NCI-H526 (cell line): ENCODE data around the gene IER3.
"Not testable (repeated sequence)": the region's sequence is repeated elsewhere in the genome, so short reads cannot be mapped to it uniquely, and the experiment has no call there.

ENCODE experiments used
- DNase-seq, 2 experiments: peaks; one replicate each; lab custom pipeline; 2025; lab: John Stamatoyannopoulos, UW

IER3 gene

DNA sequence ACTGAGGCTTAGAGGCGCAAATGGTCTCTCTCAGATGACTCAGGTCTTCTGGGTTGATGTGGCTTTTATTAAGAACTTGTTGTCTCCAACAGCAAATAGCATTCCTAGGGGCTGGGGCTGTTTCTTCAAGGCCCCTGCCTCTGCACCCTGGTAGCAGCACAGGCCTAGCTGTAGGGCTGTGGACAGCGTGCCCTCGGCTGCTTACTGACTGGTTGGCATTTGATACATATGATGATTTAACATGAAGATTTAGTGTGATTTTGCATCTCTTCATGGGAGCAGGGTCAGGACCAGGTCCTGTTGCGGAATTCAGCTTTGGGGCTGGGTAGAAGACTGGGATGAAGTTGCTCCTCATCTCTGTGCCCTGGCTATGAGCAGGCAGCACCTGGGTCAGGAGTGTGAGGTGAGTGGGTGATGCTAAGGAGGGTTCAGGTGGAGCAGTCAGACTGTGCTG, 24.3 kb upstream of the IER3 start:
- DNase-seq, result no peak

DNA sequence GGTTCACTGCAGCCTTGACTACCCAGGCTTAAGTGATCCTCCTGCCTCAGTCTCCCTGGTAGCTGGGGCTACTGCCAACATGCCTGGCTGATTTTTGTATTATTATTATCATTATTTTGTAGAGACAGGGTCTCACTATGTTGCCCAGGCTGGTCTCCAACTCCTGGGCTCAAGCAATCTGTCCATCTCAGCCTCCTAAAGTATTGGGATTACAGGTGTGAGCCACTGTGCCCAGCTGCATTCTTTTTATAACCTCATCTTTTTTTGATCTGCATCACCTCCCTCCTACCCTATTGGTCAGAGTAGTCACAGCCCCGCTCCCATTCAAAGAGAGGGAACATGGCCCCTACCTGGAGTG, 23.6 kb upstream of the IER3 start:
- DNase-seq, result no peak

DNA sequence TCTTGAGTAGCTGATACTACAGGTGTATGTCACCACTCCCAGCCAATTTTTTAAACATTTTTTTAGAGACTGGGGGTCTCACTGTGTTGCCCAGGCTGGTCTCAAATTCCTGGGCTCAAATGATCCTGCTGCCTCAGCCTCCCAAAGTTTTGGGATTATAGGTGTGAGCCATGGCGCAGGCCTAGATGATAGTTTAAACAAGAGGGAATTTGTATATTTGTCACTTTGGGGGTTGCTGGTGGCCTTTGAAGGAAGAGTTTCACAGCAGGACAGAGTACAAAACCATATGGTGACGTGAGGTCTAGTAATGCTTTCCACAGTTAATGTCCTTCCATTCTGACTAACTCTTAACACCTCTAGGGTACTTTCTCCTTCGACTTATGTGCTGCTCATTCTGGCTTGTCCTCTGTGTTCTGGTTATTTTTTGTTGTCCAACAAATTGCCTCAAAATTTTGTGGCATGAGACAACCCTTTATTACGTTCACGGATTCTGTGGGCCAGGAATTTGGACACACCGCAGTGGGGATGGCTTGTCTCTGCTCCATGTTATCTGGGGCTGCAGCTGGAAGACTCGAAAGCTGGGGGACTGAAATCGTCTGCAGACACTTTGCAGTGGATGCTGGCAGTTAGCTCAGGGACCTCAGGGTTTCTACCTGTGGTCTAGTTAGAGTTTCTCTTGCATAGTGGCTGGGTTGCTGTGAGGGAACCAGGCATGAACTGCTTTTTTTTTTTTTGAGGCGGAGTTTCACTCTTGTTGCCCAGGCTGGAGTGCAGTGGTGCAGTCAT, 23.0 kb upstream of the IER3 start:
- DNase-seq, result no peak

DNA sequence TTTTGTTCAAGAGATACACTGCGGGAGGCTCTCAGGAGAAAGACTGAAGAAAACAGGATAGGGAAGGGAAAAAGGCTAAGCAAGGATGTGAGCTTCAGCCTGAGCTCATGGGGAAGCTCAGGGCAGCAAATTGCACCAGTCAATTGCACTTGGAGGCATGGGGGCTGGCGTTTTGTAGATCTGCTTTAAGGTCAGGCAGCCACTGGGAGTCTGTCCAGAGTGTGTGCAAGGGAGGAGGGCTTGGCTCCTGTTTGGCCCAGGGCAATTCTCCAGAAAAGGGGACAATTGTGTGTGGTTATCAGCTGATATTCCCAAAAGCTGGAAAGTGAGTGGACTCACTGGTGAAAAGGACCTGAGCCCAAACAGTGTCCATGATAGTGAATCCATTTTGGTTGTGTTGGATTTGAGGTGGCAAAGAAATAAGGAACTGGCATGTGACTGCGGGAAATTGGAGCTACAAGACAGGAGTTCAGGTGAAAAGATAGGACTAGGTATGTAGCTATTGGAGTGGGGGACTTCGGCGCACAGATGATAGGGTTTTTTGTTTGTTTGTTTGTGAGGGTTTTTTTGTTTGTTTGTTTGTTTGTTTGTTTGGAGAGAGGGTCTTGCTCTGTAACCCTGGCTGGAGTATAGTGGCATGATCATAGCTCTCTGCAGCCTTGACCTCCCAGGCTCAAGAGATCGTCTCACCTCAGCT, 22.3 kb upstream of the IER3 start:
- DNase-seq, result no peak

DNA sequence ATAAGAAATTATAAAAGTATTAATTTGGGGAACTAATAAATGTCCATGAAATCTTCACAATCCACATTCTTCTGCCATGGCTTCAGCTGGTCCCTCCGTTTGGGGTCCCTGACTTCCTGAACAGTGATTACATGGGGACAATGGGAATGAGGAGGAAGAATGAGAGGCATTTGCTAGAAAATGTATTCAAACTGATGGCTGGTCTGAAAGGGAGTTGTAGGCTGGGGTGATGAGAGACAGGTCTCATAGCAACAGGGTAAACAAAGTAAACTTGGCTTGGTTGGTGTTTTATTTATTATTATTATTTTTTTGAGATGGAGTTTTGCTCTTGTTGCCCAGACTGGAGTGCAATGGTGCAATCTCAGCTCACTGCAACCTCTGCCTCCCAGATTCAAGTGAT, 21.1 kb upstream of the IER3 start:
- DNase-seq, result not testable (repeated sequence)

DNA sequence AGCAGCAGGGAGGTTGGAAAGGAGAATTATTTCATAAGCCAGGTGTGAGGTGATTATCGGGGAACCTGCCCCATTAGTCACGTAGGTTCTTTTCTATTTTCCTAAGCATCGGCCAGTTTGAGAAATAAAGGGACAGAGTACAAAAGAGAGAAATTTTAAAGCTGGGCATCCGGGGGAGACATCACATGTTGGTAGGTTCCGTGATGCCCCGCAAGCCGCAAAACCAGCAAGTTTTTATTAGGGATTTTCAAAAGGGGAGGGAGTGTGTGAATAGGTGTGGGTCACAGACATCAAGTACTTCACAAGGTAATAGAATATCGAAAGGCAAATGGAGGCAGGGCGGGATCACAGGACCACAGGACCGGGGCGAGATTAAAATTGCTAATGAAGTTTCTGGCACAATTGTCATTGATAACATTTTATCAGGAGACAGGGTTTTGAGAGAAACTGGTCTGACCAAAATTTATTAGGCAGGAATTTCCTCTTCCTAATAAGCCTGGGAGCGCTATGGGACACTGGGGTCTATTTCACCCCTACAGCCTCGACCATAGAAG, 20.2 kb upstream of the IER3 start:
- DNase-seq, result not testable (repeated sequence)

DNA sequence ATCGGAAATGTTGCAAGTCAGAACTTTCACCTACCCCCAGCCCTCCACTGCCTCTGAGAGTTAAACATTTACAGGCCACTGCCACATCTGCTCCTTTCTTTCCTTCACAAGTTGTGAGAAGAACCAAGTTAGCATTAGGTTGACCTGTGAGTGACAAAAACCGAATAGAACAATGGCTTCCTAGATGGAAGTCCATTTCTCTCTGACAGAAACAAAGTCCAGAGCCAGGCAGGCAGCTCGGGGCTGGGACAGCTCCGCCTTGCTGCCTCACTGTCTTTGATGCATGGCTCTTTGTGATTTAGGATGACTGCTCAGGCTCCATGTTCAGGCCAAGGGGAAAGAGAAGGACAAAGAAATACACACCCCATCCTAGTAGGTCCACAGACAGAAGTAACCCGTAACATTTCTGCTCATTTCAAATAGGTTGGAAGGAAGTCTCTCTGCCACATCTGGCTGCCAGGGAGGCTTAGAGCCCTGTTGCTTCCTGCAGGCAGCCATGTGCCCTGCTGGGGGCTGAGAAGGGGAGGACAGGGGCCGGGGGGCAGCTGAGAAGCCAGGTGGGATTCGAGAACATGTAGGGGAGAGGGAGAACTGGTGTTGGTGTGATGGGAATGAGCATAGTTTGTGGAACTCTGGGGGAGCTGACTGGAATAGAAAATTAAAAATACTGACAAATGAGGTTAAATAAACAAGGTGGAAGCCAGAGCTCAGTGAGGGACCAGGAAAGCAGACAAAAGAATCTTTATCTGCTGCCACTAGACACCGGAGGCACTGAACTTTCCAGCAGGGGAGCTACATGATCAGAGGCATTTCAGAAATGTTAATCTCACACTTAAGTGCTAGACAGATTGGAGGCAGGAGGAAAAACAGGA, 19.5 kb upstream of the IER3 start:
- DNase-seq, result no peak

DNA sequence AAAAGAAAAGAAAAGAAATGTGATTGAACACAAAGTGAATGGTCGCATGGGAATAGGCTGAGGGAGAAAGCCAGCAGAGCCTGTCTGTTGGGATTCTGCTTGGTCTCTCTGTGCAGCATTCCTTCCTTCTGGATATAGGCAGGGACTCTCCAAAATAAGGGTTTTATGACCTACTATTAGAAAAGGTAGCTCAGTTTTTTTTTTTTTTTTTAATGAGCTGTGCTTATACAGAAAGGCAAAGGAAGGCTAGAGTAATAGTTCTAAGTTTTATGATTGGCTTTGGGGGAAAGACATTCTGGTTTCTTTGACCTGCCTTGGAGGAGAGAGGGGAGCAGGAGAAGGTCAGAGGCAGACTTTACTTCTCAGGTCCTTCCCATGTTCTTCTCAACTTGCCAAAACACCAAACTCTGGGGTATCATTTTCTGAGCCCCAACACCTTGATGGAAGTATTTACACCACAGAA, 18.8 kb upstream of the IER3 start:
- no peak for DNase-seq

DNA sequence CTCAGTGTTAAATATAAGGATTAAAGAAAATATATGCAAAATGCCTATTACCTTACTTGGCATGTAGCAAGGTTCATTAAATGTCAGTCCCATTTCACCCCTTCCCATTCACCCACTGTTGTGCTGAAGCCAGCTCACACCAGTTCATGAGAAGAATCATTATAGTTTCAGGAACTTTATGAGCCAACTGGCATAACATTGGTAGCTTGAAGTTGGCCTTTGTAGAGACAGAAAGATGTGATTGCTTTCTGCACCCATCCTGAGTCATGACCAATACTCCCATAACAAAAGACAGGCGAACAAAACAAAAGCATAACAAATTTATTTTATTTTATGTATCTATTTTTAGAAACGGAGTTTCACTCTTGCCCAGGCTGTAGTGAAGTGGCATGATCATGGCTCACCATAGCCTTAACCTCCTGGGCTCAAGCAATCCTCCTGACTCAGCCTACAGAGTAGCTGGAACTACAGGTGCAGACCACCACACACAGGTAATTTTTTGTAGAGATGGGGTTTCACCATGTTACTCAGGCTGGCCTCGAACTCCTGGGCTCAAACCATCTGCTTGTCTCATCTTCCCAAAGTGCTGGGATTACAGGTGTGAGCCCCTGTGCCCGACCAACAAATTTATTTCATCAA, 17.6 kb upstream of the IER3 start:
- no peak for DNase-seq

DNA sequence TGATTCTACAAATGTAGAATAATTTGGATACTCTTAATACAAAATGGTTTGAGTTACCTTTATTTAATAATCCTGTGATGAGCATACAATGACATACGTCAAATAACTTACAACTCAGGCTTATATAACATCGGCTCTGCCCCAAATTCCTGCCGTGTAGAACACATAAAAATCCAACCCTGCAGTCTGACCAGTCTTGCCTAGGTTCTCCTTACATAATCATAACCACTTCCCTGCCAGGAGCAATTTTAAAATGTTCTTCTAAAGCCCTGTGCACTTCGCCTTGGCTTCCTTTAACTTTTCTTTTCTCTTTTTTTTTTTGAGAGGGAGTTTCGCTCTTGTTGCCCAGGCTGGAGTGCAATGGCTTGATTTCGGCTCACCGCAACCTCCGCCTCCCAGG, 16.2 kb upstream of the IER3 start:
- DNase-seq, result no peak

DNA sequence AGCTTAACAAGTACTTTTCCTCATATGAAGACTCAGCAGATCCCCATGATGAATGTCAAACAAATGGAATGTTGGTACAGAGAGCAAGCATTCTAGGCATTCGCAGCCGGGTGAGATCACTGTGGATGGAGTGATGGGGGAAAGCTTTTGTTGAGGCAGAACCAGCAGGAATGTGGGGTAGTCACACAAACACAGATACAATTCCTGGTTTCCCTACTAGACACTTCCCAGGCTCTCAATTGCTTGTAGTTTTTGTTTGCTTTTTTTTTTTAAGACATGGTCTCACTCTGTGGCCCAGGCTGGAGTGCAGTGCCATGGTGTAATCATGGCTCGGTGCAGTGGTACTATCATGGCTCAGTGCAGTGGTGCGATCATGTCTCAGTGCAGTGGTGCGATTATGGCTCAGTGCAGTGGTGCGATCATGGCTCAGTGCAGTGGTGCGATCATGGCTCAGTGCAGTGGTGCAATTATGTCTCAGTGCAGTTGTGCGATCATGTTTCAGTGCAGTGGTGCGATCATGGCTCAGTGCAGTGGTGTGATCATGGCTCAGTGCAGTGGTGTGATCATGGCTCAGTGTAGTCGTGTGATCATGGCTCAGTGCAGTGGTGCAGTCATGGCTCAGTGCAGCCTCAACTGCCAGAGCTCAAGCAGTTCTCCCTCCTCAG, 15.4 kb upstream of the IER3 start:
- no peak for DNase-seq

DNA sequence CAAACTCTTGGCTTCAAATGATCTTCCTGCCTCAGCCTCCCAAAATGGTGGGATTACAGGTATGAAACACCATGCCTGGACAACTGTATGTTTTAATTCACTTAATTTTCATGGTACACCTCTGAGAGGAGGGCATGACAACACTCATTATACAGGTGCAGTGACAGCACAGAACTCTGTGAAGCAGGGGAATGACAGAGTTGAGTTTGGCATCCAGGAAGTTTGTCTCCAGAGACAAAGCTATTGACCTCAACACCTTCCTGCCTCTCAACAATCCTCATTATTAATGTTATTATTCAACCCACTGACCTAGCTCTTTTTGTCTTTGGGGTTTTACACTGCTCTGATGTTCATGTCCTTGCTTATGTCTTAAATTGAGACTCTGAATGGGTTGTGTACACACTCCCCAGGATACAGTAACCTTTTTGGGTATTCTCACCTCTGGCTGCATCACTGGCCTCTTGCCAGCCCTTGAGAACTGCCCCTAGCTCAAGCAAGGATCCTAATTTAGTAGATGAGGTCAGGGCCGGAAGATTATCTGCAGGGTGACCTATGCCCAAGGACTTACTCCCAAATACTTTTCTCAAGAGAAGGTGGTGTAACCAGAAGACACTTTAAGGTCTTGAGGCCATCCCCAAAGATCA, 13.0 kb upstream of the IER3 start:
- DNase-seq, result no peak

DNA sequence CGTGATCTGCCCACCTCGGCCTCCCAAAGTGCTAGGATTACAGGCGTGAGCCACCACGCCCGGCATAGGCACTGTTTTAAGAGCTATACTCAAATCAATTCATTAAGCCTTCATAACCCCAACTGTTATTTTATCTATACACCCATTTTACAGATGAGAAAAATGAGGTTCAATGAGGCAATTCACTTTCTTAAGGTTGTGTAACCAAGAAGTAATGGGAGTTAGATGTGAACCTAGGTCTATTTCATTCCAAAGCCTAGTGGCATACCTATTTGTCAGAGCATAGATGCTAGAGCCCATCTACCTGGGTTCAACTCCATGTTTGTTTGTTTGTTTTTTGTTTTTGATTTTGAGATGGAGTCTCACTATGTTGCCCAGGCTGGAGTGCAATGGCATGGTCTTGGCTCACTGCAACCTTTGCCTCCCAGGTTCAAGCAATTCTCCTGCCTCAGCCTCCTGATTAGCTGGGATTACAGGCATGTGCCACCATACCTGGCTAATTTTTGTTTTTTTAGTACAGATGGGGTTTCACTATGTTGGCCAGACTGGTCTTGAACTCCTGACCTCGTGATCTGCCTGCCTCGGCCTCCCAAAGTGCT, 12.2 kb upstream of the IER3 start:
- not testable (repeated sequence) for DNase-seq

DNA sequence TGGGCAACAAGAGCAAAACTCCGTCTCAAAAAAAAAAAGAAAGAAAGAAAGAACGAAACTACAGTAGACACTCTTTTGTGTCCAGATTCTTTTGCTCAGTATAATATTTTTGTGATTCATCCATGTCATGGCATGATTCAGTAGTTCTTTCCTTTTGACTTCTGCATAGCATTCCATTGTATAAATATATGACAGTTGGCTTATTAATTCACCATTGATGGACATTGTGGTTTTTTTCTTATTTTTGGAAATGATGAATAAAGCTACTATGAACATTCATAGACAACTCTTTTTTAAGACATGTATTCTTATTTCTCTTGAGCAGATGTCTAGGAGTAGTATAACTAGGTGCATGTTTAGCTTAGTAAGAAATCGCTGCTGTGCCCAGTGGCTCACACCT, 10.3 kb upstream of the IER3 start:
- DNase-seq, result no peak

DNA sequence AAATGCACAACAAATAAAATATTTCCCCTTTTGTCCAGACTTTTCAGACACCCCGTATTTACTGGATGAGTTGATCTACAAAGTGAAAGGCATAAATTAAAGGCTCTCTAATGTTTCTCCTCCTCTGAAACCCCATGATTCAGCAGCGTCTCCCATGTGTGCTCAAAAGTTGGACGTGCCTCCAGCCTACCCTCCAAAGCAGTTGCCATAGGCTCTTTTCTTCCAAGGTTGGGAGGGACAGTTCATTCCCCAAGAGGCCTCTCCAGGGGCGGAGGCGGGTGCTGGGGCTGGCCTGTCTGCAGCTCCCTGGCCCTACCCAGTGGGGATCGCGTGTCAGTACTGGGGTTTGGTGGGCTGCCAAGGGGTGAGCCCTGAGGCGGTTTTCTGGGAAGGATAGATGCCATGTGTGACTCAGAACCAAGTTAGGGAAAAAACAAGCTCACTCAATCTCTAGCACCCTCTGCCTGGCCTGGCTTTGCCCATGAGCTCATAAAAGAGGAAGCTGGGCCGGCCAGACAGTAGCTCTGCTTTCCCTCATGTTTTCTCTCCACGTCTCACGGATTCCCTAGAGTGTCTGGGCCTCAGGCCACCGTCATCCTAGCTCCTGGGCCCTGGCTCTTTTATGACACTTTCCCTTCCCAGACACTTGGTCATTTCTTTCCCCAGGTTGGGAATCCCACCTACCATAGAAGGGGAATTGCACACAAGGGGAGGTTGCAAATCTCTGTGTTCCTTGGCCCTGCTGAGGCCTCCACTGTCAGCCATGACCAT, 8.0 kb upstream of the IER3 start:
- DNase-seq, result no peak

DNA sequence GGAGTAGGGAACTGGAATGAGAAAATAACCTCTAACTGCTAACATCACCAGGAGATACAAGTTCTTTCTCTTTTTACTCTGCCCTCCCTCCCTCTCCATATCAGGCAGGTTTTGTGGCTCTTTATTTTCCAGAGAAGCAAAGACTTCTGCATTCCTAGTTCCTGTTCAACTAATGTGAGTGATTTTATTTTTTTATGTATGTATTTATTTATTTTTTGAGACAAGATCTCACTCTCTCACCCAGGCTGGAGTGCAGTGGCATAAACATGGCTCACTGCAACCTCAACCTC, 6.0 kb upstream of the IER3 start:
- DNase-seq, result no peak

DNA sequence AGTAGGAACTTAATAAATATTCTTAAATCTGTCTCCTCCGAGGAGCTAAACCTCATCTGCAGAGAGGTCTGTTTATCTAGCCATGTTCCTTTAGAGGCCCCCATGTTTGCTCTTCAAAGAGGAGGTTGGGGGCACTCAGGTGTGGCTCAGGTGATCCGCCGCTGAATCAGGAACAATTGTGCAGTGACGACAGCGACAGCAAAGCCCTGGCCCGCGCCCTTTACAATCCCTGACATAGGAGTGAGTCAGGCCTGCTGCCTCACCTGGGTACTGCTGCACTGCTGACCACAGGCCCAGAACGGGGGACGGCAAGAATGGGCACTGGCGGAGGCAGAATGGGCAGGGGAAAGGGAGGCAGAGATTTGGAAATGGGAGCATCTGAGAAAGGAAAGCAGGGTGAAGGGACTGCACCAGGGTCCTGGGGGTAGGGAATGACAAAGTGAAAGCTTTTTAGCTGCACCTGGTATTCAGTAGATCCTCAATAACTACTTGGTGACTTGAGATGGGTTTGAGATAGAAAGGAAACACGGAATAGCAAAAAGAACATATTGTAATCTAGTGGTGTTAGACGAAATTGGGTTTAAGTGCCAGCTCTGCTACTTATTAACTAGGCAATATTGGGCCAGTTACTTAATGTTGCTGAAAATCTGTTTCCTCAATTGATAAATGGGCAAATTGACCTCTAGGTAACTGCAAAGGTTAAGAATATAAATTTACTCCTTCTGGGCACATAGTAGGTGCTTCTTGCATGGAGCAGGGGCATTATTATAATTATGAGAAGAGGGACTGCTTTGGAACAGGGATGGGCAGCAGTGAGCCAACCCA, 5.4 kb upstream of the IER3 start:
- no peak for DNase-seq

DNA sequence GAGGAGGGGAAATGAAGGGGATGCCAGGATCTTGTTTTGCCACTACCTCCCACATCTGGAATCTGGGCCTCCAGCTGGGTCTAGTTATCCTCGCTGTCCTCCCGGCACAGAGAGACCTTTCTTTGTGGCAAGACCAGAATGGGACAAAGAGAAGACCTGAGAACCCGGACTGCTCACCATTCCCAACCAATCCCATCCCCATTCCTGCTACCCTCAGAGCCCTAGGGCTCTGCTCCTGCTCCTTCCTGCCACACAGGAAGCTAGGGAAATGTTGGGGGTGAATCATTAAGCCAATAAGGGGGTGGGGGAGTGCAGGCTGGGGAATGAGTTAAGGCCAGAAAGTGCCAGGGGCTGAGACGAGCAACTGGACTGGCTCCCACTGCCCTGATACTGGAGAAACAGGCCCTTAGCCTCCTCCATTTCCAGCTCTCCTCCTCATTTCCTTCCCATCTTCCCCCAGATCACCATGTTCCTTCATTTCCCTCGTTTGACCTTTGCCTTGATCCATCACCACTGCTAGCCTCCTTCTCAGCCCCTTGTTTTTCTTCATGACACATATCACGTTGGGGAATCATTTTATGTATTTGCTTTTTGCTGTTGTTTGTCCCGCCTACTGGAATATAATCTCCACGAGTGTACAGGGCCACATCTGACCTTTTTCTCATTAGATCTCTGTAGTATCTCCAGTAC, 4.6 kb upstream of the IER3 start:
- no peak for DNase-seq
